HG03439 (cell line): ENCODE measurements around the gene GAPDH.
"Not testable (repeated sequence)": the region's sequence is repeated elsewhere in the genome, so short reads cannot be mapped to it uniquely, and the experiment has no call there.

ENCODE experiments used
- ATAC-seq: cut with Tn5 transposase; IDR thresholded peaks from one replicate; pipeline ENCODE4 v1.9.1; 2021; ENCODE audit warnings: mild to moderate bottlenecking, moderate library complexity; ENCODE audit not compliant: unreplicated experiment

The GAPDH gene

DNA sequence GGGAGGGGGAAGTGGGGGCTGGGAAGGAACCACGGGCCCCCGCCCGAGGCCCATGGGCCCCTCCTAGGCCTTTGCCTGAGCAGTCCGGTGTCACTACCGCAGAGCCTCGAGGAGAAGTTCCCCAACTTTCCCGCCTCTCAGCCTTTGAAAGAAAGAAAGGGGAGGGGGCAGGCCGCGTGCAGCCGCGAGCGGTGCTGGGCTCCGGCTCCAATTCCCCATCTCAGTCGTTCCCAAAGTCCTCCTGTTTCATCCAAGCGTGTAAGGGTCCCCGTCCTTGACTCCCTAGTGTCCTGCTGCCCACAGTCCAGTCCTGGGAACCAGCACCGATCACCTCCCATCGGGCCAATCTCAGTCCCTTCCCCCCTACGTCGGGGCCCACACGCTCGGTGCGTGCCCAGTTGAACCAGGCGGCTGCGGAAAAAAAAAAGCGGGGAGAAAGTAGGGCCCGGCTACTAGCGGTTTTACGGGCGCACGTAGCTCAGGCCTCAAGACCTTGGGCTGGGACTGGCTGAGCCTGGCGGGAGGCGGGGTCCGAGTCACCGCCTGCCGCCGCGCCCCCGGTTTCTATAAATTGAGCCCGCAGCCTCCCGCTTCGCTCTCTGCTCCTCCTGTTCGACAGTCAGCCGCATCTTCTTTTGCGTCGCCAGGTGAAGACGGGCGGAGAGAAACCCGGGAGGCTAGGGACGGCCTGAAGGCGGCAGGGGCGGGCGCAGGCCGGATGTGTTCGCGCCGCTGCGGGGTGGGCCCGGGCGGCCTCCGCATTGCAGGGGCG lies at the start of gene GAPDH:
TSS of gene GAPDH (plus strand) at position 595 of the 772 bp plus-strand sequence. CDS start 316 bp downstream, outside the sequence.
- ATAC-seq, result peak; percentile 49

DNA sequence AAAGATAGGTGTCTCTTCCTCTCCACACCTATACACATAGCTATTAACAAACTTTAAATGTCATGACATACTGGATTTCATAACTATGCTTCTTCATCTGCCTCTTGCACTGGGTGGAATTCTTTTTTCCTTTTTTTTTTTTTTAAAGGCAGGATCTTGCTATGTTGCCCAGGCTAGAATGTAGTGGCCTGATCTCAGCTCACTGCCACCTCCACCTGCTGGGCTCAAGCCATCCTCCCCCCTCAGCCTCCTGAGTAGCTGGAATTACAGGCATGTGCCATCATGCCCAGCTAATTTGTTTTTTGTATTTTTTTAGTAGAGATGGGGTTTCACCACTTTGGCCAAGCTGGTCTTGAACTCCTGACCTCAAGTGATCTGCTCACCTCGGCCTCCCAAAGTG lies 46.1 kb upstream of the GAPDH start:
- ATAC-seq, result no peak

DNA sequence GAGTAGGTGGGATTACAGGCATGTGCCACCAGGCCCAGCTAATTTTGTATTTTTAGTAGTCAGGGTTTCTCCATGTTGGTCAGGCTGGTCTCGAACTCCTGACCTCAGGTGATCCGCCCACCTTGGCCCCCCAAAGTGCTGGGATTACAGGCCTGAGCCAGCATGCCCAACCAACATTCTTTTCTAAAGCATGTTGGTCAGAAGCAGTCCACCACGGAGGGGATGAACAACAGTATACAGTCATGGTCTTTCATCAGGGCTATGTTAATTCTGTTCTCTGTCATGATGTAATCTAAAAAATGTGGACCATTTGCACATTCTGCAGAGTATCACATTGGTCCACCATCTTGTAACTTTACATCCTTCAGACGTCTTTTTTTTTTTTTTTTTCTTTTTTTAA lies 44.9 kb upstream of the GAPDH start:
- ATAC-seq, result no peak

DNA sequence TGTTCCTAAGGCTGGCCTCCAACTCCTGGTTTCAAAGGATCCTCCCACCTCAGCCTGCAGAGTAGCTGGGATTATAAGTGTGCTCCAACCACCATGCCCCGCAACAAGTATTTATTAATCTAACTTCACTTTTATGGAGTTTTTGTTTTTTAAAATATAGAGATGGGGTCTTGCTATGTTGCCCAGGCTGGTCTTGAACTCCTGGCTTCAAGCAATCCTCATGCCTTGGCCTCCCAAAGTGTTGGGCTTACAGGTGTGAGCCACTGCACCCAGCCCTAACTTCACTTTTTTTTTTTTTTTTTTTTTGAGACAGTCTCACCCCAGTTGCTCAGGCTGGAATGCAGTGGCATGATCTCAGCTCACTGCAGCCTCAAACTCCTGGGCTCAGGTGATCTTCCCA lies 43.6 kb upstream of the GAPDH start:
- ATAC-seq, result not testable (repeated sequence)

DNA sequence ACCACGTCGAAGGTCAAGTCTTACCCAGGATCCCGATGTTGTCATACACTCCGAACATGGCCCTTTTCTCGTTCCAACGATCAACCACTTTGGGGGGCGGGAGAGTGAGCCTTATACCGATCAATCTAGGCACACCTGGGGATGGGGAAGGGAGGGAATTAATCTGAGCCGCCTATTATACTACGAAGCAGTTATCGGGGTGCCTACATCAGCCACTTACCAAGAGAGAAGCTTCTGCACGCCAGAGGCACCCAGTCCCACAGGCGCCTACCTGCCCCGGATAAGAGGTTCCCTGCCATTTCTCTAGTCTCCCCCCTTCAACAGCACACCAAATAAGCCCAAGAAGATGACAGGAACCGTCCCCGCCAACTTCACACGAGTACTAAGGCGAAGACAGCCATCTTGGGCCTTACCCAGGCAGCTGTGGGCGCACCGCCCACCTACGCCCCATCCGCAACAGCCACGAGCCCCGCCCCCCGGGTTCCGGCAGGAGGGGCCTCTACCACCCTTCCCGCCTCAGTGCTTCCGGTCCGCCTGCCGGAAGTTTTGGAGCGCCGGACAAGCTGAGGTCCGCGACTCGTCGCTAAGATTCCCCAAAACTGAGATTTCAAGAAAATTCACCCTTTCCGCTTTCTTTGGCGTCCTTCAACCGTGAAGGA lies 41.4 kb upstream of the GAPDH start, which contains the start of gene MRPL51:
TSS of gene MRPL51 (minus strand) at position 425 of the 659 bp plus-strand sequence. CDS start at position 299, 126 bp downstream.
- ATAC-seq, result peak; percentile 67

DNA sequence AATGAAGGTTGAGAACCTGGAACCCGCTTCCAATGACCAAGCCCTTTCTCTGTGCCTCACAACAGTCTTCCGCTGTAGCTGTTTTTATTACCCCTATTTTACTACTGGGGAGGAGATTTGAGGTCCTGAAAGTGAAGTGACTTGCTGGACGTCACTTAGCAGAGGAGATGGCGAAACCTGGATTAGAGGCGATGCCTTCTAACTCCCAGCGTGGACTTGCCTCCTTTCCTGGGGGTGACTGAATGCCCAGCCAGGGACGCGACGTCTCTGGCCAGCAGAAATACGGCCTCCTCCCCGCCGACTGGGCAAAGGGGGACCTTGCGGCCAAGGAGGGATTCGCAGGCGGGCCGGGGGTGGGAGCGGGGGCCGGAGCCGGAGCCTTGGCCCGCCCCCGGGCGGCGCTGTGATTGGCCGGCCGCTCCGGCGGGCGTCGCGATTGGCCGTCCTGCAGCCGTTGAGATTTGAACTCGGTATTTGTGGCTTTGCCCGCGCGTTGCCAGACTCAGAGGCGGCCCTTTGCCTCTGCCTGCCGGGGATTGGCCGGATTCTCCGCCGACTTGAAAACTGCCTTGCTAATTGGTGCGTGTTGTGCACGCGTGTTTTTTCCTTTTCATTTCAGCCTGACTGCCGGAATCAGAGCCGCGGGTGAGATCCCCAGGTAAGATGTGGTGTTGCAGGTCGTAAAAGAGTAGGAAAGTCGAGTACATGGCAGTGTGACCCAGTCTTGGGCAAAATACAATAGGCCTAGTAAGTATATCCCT lies 40.6 kb upstream of the GAPDH start, which contains the start of gene NCAPD2:
TSS of gene NCAPD2 (plus strand) at position 606 of the 761 bp plus-strand sequence. CDS start 997 bp downstream, outside the sequence.
- ATAC-seq, result peak; percentile 84

DNA sequence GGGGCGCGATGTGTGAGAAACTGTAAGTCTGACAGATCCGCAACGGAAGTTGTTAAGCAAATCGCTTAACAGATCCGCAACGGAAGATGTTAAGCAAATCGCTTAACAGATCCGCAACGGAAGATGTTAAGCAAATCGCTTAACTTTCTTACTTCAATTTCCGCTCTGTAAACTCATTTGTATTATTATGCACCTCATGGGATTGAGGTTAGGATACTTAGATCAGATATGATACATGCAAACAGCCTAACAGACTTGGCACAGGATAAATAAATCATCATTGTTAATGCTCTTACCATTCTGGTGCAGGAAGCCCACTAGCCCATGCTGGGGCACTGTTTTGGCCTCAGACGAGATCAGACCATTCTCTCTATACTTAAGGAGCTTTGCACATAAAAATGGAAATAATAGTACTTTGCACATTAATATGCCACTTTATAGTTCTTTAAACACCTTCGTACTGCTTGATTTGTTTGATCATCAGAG lies 40.0 kb upstream of the GAPDH start:
- no peak for ATAC-seq

DNA sequence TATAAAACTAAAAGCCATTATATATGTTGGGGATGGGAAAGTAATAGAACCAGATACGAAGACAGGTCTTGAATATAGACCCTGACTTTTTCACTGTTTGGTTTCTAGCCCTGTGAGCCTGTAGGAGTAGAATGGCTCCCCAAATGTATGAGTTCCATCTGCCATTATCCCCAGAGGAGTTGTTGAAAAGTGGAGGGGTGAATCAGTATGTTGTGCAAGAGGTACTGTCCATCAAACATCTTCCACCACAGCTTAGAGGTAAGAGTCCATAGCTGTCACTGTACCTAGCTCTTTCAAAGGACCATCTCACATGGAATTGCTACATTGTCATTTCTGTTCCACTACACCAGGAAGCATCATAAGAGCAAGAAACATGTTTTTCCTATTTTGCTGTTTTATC lies 39.3 kb upstream of the GAPDH start:
- no peak for ATAC-seq

DNA sequence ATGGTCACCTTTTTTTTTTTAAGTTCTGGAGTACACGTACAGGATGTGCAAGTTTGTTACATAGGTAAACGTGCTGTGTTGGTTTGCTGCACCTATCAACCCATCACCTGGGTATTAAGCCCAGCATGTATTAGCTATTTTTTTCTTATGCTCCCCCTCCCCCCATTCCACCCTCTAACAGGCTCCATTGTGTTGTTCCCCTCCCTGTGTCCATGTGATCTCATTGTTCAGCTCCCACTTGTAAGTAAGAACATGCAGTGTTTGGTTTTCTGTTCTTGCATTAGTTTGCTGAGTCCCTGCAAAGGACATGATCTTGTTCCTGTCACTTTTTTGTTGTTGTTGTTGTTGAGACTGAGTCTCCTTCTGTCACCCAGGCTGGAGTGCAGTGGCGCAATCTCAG lies 37.0 kb upstream of the GAPDH start:
- ATAC-seq, result not testable (repeated sequence)

DNA sequence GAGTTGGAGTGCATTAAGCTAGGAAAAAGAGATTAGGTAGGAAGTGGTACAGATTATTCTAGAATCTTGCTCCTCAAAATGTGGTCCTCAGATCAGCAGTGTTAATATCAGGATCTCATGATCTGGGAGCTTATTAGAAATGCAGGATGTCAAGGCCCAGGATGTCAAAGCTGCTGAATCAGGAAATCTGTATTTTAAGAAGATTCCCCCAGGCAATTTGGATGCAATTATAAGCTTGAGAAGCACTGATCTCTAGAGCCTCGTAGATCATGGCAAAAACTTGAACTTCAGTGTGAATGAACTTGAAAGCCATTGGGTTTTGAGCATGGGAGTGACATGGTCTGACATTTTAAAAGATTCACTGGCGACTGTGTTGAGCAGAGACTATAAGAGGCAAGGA lies 33.9 kb upstream of the GAPDH start:
- no peak for ATAC-seq

DNA sequence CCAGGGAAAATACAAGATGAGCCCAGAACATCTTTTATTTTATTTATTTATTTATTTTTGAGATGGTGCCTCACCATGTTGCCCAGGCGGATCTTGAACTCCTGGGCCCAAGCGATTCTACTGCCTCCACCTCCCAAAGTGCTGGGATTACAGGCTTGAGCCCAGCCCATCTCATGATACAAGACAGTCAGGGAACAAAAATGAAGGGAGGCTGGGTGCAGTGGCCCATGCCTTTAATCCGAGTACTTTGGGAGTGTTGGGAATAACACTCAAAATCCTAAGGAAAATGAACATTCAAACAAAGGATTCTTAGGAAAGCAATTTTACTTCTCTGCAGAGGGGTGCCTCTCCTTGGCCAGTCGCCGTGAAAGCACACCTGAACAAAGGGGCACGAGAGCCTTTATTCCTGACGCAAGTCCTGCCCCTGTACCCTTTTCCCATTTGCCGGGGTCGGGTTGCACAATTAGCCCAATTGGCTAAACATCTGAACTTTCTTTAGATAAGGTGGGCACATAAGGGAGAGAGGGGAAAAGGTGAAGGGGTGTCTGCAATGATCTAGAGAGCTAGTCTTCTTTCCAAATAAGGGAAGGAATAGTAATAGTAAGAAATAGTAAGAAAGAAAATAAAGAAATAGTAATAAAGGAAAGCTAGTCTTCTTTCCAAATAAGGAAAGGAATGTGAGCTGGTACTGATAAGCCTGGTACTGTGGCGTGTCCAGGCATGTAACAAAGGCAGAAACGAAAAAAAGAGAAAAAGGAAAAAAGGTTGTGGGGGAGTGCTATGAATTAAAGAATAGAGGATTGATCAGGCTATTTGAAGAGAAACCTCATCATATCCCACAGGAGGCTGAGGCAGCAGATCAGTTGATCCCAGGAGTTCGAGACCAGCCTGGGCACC lies 27.0 kb upstream of the GAPDH start:
- no peak for ATAC-seq

DNA sequence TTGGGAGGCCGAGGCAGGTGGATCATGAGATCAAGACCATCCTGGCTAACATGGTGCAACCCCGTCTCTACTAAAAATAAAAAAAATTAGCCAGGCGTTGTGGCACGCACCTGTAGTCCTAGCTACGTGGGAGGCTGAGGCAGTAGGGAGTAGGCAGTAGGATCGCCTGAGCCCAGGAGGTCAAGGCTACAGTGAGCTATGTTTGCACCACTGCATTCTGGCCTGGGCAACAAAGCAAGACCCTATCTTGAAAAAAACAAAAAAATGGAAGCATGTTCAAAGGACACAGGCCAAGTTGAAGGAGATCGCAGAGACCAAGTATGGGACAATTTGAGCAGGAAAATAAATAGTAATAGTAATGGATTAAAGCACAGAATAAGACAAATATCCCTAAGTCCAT lies 26.2 kb upstream of the GAPDH start:
- no peak for ATAC-seq

DNA sequence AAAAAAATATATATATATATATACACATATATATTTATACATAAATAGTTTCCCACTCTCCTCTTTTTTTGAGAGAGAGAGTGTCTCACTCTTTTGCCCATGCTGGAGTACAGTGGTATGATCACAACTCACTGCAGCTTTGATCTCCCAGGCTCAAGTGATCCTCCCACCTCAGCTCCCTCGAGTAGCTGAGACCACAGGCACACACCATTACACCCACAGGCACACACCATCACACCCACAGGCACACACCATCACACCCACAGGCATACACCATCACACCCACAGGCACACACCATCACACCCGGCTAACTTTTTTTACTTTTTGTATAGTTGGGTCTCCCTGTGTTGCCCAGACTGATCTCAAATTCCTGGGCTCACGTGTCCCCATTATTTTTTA lies 14.1 kb upstream of the GAPDH start:
- no peak for ATAC-seq

DNA sequence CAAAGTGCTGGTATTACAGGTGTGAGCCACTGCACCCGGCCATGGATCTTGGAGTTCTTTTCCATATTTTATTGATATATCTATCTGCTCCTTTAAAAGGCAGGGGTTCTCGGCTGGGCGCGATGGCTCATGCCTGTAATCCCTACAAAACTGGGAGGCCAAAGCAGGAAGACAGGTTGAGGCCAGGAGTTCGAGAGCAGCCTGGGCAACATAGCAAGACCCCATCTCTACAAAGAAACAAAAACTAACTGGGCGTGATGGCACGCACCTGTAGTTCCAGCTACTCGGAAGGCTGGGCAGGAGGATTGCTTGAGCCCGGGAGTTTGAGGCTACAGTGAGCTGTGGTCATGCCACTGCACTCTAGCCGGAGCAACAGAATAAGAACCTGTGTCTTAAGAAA lies 12.1 kb upstream of the GAPDH start:
- ATAC-seq, result no peak

DNA sequence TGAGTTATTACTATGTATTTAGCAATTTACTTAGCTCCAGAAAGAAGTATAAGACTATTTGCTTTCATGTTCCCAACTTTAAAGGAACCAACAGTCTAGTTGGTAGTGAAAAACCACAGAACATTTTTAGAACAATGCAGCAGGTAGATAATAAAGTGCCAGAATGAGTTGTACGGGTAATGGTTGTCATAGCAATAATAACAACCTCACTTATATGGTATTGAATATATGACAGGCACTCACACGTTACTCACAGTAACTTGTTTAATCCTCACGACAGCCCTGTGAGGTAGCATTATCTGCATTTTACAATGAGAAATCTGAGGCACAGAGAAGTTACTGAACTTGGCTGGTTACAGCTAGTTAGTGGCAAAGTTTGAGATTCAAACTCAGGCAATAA lies 10.6 kb upstream of the GAPDH start:
- ATAC-seq, result no peak

DNA sequence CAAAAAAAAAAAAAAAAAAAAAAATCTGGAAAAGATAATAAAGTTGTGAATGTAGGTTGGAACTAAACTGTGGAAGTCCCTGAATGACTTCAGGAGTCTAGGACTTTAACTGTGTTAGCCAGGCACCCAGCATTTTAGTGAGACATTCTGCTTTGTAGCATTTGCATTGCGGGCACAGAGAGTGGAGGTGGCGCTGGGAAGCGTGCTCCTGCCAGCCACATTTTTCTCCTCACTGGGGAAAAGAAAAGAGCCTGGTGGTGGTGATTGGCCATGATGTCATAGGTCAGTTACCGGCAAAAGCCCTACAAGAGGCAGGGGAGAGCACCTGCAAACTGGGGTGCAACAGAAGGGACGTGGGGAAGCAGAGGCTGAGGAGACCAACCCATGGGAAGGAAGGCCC lies 9.7 kb upstream of the GAPDH start:
- no peak for ATAC-seq

DNA sequence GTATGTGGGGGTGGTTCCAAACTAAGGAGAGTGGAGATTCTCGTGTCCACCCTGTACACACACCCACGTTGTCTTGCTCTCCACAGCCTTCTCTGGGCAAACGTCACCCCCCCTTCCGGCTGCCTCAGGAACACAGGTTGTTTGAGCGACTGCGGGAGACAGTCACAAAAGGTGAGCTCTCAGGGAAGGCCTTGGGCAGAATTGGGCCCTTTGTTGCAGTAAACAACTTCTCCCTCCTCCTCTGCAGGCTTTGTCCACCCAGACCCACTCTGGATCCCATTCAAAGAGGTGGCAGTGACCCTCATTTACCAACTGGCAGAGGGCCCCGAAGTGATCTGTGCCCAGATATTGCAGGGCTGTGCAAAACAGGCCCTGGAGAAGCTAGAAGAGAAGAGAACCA lies 8.1 kb upstream of the GAPDH start:
- no peak for ATAC-seq

DNA sequence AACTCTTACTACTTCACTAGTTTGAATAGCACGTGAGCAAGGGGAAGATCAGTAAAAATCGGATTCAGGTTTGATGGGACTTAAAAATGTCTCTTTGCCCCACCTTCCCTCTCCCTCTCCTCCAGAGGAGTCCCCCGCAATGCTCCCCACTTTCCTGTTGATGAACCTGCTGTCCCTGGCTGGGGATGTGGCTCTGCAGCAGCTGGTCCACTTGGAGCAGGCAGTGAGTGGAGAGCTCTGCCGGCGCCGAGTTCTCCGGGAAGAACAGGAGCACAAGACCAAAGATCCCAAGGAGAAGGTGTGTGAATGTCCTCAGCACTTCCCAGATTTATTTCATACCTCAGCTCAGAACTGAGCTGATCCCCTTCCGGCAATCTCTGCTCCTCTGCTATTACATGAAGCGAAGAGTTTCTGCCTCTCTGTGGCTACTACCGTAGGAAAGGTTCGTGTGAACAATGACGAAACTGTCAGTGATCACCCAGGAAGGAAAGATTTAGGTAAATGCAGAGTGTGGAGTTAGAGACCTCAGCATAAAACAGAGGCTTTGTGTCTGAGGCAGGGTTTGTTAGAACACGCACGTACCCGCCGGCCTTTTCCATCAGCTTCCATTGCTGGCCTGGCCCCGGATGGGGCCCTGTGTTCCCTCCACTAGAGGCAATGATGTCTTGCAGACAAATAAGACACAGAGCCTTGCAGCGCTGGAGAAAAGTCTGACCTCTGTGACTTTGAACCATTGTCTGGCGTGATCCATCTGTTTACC lies 7.4 kb upstream of the GAPDH start:
- ATAC-seq, result no peak

DNA sequence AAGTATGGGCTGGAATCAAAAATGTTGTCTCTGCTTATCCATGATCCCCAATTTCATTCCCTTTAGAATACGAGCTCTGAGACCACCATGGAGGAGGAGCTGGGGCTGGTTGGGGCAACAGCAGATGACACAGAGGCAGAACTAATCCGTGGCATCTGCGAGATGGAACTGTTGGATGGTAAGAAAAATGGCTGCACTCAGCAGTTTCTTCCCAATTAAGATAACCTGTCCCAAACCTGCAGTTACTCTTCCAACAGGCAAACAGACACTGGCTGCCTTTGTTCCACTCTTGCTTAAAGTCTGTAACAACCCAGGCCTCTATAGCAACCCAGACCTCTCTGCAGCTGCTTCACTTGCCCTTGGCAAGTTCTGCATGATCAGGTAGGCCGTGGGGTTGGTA lies 6.6 kb upstream of the GAPDH start:
- ATAC-seq, result no peak
